ENCODE data around the gene LMBRD1. TPM values are rescaled to one million over a fixed set of nuclear protein-coding genes. Genes with fewer than 3 reads are reported as not detected.
"Not testable (repeated sequence)": the region's sequence is repeated elsewhere in the genome, so short reads cannot be mapped to it uniquely, and the experiment has no call there.

LMBRD1 gene
- total RNA-seq: 66.0 TPM

DNA sequence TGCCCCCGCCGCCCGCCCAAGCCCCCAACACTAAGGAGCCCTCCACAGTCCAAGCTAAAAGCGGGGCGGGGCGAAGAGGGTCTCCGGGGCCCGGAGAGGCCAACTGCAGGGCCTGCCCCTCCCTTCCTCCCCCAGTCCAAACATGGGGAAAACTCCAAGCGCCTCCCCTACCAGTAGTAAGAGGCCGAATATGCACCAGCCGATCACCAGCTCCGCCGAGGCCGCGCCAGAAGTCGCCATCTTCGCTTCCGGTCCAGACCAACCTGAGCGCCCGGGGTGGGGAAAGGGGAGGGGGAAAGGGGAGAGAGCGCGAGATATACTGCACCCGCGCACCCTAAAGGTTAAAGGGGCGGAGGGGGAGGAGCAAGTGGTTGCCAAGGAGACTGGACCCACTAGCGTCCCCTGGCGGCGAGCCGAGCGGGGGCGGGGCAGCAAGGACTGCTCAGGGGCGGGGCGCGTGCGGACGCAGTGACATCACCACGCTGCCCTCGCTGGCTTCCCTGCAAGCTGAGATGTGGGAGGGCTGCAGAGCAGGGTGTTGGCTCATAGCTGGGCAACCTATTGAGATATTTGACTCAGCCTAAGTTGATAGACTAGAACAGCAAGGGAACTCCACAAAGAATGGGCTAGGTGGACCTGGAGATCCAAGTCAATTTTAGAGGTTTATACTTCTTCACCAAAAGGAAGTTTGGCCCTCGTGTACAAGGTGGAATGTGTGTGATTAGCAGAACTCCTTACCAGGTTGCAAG lies at the start of gene LMBRD1:
Gene LMBRD1 (minus strand): TSS at position 369 of the 749 bp plus-strand sequence. CDS start 129 bp downstream, at position 240.
- peak; percentile 98 for DNase-seq (ENCODE audit: low spot score)

DNA sequence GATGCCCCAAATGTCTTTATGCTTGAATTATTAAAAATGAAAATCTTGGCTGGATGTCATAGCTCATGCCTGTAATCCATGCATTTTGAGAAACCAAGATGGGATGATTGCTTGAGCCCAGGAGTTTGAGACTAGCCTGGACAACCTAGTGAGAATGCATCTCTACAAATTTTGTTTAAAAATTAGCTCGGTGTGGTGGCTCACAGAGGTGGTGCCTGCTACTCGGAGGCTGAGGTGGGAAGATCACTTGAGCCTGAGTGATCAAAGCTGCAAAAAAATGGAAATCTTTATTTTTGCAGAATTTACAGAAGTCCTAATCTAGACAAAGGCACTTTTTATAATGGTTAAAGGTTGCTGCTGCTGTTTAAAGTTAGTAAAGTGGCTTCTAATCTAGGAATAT lies 49.5 kb upstream of the LMBRD1 start:
- no peak for DNase-seq (ENCODE audit: low spot score)

DNA sequence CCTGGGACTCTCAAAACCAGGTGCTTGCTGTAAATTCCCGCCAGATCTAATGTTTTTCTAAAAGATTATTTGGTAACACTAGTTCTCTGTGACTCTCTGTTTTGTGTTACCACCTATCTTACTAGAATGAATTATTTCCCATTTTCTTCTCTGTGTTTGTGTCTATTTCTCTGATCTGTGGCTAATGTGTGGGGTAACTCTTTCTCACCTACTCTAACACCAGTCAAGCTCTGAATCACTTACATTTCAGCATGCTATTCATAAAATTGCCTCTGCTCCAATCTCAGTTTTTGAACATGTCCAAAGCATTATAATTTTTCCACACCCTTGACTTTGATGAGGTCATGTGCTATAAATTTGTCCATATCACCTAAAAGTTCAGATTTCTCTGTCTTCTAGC lies 46.4 kb upstream of the LMBRD1 start:
- no peak for DNase-seq (ENCODE audit: low spot score)

DNA sequence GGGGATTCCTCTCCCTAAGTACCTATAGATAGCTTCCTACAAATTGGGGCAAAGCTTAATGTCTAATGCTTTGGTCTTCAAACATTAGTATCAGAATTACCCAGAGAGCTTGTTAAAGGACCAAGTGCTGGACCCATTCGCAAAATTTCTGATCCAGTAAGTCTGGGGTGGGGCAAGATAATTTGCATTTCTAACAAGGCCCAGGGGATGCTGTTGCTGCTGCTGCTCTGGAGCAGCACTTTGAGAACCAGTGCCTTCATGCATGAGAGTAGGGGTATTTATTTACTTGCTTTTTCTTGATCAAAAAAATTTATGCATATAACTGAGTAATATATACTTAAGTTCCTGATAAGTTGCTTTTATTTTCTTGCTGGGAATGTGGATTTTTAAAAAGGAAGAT lies 45.1 kb upstream of the LMBRD1 start:
- no peak for DNase-seq (ENCODE audit: low spot score)

DNA sequence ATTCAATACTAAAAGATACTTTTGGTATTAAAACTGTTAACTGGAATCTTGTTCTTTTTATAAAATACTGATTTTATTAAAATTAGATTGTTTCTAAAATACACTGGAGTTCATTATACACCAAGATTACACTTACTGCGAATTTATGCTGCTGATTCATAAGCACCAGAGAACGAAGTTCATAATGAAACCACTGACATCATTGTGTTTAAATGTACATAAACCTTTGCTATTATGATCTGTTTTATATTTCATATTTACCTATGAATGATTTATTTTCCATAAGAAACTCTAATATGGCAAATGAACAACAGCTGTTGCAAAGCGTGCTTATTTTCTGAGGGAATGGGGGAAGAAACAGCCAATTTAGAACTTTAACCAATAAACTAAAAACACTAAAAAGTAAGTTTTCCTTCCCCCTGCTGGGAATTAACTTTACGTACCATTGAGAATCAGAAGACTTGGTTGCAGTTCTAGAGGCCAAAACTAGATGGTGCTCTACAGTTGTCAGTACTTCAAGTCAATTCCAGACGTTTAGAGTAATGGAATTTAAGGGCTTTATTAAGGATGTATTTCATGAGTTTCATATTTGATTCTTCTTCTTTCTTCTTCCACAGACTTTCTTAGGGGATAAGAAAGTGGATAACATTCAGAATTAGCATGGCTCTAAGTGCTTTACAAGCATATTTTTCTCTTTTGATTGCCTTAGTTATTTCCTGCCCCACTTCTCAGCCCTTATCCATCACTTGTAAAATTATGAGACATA lies 38.8 kb upstream of the LMBRD1 start:
- no peak for DNase-seq (ENCODE audit: low spot score)

DNA sequence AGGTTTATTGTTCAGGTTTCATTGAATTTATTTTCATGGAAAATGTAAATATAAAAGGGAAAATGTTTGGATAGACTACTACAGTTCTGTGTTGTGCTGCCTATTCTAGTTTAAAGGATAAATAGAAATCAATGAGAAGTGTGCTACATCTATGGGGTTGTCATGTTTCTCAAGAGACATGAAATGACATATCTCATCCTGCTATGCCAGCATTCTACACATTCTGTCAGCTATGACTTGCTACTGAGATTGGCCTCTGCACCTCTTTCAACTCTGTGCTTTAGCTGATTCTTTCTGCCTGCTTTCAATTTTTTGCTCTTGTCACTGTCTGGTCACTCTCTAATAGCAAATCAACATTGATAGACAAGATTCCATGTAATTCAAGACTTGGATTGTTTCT lies 35.7 kb upstream of the LMBRD1 start:
- no peak for DNase-seq (ENCODE audit: low spot score)

DNA sequence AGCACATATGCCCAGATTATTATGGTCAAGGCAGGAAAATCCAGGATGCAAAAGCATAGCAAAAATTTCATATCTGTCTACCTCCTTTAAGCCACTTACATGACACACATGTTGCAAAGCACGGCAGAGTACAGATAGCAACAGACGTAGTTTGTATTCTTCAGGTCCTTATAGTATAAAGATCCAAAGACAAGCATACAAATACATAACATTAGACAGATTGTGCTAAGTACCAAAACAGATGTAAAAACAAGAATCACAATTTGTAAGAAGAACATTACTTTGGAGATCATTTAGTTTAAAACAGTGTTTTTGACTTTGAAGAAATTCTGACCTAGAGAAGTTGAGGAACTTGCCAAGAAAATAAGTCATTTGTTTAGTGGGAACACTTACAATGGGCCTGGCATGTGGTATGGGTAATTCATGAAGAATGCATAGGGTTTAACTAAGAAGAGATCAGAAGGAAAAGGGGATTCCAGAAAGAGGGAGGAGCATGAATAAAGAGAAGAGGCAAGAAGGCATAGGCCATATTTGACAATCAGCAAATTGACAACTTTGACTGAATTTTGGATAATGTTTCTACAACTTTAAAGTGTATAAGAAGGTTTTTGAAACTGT lies 30.6 kb upstream of the LMBRD1 start:
- DNase-seq (ENCODE audit: low spot score): no peak

DNA sequence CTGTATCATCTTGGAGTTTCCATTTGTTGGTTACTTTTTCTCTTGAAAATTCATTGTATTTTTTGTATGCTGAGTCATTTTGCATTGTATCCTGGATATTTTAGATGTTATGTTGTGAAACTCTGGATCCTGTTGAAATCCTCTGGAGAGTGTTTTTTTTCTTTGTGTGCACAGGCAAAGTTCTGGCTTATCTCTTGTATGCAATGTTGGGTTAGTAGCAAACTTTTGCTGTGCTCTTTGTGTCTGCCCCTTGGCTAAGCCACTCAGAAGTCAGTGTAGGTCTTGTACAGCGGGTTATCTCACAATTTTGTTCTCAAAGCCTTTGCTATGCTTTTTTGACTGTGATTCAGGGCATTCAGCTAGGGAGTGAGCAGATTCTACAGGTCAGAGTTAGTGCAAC lies 29.1 kb upstream of the LMBRD1 start:
- no peak for DNase-seq (ENCODE audit: low spot score)

DNA sequence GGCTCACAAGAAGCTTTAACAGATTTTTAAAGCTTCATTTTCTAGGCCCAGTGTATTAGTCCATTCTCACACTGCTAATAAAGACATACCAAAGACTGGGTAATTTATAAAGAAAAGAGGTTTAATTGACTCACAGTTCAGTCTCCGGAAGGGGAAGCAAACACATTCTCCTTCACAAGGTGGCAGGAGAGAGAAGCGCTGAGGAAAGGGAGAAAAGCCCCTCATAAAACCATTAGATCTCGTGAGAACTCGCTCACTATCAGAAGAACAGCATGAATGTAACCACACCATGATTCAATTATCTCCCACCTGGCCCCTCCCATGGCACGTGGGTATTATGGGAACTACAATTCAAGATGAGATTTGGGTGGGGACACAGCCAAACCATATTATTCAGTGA lies 27.5 kb upstream of the LMBRD1 start:
- not testable (repeated sequence) for DNase-seq (ENCODE audit: low spot score)

DNA sequence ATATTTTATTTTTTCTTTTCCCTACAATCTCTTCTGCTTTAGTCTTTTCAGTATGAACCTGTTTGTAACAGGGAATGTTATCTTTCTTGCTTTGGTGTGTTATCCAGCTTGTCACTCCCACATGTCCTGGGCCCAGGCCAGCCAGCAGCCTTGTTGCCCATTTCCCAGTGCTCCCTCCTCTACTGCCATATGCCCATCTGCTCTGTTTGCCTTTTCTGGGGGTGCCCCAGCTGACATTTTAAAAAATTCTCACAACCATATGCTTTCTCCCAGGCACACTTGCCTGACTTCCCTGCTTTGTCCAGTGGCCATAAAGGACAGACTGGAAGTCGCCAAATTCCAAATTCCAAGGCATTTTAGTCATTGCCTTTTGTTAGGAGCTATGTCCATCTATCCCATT lies 23.6 kb upstream of the LMBRD1 start:
- DNase-seq (ENCODE audit: low spot score): no peak

DNA sequence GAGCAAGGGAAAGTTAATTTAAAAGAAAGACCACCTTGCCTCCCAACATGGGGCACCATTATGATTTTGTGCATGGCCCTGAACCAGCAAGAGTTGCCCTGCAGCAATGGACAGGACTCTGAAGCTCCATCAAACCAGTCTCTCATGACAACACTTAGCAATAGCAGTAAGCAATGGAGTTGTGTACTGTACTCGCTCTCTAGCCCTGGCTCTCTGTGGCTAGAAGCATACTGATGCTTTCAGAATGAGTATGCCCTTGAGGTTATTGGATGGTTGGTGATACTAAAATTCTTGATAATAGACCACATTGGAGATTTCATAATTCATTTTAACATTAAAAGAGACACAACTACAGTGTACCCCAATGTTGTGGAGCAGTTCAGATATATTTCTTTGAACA lies 23.2 kb upstream of the LMBRD1 start:
- DNase-seq (ENCODE audit: low spot score): no peak

DNA sequence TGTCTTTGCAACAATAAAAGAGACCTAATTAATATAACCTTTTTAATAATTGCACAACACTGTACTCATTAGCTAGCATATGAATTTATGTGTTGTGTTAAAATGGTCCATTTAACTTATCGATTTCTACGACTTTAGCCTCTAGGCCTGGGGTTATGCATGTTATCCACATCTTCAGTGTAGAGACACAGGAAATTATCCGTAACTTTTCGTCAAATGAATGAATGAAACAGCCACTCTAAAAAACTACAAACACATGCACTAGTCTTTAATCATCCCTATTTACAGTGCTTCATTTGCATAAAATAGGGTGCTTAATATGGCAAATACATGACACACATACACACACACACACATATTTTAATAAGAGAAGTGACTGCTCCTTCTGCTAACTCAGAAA lies 22.3 kb upstream of the LMBRD1 start:
- no peak for DNase-seq (ENCODE audit: low spot score)

DNA sequence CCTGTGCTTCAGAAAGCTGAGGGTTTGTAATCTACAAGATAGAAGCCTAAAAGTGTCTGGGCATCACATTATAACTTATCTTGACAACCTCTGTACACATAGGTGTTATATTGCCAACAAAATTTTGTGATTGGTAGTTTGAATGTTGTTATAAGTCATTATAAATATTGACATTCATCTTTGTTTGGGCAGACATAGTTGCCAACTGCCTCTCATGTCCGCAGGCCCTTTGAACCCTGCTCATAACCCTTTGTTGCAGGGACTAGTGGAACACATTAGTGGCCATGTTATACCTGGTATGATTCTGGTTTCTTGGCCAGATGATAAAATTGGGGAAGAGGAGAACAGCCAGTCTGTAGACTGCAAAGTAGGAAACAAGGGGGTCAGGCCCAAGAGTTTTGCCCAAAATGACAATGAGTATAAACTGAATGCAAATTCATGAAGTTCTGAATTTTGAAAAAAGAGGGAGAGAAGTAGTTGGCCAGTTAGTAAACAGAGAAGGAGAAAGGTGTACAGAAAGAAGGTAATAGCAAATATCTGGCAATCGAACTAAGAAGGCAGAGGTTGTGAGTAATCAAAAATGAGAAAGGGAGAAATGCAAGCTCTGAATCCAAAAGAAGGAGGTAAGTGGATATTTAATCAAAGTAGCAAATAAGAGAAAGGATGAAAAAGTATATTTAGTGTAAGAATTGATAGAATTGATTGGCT lies 21.6 kb upstream of the LMBRD1 start:
- no peak for DNase-seq (ENCODE audit: low spot score)

DNA sequence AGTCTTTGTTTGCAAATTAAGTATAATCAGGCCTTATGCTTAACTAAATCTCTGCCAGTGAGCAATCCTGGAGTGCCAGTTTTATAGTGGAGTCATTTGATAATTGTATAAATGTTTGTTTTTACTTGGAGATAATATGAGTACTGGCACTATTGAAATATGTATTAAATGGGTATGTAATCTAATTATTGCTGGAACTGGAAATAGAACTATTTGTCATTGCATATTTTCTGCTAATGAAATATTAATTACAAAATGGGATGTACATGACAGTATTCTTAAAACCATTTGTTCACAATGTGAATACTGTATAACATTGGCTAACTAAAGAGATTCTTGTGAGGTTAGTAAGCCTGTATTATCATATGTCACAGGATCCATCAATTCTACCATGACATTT lies 20.5 kb upstream of the LMBRD1 start:
- DNase-seq (ENCODE audit: low spot score): no peak

DNA sequence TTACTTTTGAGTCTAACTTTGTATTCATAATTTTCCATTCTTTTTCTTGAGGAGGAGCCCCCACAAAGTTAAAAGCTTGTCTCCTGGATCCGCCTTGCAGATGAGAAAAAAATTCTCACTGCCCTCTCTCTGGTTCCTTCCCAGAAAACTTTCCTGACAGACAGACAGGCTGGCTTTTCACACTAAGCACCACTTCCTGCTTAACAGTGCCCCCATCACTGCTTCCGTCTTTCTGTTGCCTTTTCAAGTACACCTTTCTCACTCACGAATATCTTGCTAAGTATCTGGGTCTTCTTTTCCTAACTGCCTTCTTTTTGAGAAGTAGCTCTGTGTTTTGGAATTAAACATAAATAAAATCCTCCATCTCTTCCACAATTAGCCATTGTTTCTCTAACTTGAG lies 19.8 kb upstream of the LMBRD1 start:
- no peak for DNase-seq (ENCODE audit: low spot score)

DNA sequence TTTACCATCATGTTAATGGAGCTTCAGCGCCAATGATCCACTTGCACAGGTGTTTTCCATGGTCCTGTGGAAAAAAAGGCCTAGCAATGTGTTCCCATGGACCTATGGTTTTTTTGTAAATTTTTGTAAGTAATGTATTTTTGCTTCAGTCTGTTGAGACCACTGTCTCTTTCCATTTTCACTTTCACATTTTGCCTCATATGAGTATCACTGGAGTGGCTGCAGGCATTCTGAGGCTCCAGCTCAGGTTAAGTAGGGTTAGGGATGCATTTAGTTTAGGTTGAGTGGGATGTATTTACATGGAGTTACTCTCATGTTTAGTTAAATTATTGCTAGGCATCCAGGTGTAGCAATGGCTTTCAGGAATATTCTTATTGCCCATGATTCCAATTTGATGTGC lies 19.2 kb upstream of the LMBRD1 start:
- DNase-seq (ENCODE audit: low spot score): no peak

DNA sequence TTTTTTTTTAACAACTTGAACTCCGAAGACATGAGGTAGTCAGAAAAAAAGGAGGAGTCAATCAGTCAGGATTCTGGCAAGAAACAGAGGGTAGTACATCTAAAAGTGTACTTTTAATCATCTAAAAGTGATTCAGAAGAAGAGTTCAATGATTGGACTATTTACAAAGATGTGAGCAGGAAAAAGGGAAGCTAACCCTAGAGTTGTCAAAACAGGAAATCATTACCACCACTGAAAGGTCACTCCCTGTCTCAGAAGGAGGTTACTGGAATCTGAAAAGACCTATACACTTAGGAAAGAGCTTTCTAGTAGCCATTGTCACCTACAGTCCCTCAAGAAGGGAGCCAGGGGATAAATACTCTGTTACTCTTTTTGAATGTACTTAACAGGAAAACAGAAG lies 16.7 kb upstream of the LMBRD1 start:
- DNase-seq (ENCODE audit: low spot score): no peak

DNA sequence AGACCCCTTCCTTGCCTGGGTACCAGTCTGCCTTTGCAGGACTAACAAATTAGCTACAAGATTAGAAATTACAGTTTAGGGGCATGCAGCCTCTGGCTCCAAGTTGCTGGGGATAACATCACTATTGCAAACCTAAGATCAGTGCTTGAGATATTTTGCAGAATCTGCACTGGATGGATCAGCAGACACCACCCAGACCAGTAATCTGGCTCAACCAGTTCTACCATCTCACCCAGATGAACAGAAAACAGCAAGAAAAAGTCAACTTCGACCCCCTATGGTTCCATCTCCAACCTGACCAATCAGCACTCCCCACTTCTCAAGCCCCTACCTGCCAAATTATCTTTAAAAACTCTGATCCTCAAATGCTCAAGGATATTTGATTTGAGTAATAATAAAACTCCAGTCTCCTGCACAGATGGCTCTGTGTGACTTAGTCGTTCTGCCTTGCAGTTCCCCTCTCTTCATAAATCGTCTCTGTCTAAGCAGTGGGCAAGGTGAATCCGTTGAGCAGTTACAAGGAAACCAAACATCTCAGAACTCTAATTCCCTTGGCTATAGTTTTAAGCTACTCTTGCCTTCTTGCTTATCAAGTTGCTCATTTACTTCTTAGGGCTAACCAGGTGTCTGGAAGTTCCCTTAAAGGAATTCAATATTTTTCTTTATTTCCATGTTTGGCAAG lies 16.1 kb upstream of the LMBRD1 start:
- DNase-seq (ENCODE audit: low spot score): no peak

DNA sequence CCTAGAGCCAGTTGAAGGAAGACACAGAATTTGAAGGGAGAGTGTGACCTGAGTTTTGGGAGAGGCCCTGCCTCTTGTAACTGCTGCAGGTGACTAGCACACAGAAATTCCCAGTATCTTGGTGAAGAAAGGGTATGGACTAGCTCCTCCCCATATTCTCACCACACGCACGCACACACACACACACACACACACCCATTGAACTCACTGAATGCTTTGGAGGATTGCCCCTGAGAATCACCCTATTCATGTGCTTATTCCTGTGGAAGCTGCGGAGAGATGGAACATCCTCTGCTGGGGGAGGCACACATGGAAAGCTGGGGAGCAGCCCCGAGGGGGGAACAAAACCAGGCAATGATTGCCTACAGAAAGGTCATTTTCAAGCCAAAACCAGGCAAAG lies 6.2 kb upstream of the LMBRD1 start:
- DNase-seq (ENCODE audit: low spot score): no peak

DNA sequence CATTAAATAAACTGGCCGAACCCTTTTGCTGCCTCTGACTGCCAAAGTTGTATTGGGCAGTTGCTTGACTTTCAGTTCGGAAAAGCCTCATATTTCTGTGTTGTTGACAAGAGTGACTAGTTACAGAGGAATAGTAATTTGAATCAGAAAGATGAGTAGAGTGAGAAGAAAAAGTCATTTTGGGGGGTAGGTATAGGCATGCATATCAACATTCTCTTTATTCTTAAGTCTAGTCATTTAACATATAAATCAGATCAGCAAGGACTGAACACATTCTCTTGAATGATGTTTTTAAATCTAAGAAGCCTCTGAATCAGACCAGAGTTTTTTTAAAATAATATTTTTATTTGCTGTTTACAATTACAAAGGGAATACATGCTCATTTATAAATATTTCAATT lies 4.9 kb upstream of the LMBRD1 start:
- no peak for DNase-seq (ENCODE audit: low spot score)

DNA sequence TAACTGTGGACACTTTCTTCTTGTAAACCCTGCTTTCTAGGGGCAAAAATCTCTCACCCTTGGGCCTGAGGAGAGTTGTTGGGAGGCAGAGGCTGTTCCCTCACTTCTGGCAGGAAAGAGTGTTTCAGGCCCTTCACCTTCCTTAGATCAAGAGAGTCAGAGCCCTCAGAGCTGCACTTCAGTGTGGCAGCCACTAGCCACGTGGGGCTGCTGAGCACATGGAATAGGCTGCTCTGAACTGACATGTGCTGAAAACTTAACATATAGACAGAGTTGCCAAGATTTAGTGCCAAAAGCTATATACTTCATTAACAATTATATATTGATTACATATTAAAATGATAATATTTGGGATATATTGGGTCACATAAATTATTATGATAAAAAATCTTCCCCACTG lies 4.4 kb upstream of the LMBRD1 start:
- DNase-seq (ENCODE audit: low spot score): no peak

DNA sequence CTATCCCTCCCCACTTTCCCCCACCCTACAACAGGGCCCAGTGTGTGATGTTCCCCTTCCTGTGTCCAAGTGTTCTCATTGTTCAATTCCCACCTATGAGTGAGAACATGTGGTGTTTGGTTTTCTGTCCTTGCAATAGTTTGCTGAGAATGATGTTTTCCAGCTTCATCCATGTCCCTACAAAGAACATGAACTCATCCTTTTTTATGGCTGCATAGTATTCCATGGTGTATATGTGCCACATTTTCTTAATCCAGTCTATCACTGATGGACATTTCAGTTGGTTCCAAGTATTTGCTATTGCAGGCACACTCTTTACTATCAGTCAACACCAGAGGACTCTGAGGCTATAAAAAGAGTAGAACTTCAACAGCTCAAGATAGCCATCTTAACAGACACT lies 2.0 kb upstream of the LMBRD1 start:
- DNase-seq (ENCODE audit: low spot score): not testable (repeated sequence)

Measured in ureter (tissue), 1 donor.